ENCODE measurements around the gene SCN4B. TPM values are rescaled to one million over a fixed set of nuclear protein-coding genes. Genes with fewer than 3 reads are reported as not detected.

The SCN4B gene
- total RNA-seq = 1 to 10 TPM; 3.7 to 8.4 (median 4.4) TPM

- H3K9me3 ChIP-seq = no peaks in the 10 kb centered on the region
- 0% methylated on average over 3 of the region's 88 CpGs for WGBS
- intact Hi-C loops (cut with DNase I) = no loop called here
- DNase-seq (ENCODE audit: extremely low spot score) = no peak
- peaks cover 14 to 46% (median 38%) of the 10 kb centered on the region in 4 donors for H3K4me1 ChIP-seq
- peak within 1 kb of the TSS in 2 of 4 donors; percentile 11 to 26 for H3K27ac ChIP-seq (replicated peaks in 1 of 4)
- H3K27me3 ChIP-seq = peaks cover 0 to 60% (median 18%) of the 10 kb centered on the region in 4 donors
- H3K36me3 ChIP-seq = no peaks in the 10 kb centered on the region
- peak within 1 kb of the TSS; percentile 55 to 71 (median 62) for H3K4me3 ChIP-seq
- TF ChIP-seq CTCF (IDR thresholded peaks at IDR 0.05) (no peak), POLR2AphosphoS5 (IDR thresholded peaks at IDR 0.05) (peak in 1 of 2 donors; percentile 19), EP300 (IDR thresholded peaks at IDR 0.05) (no peak)
Measured at GRCh38 chr11:118152552-118153471, at the start of gene SCN4B. Gene SCN4B, minus strand, starts transcription at chr11:118152823. Its CDS starts 150 bp downstream, at chr11:118152673.

- no peak overlapping the region for H3K4me3 ChIP-seq
- no peak for DNase-seq (ENCODE audit: extremely low spot score)
- intact Hi-C loops (cut with DNase I) = loop anchor here (10.0 kb wide), 1 partner anchor 283 kb away; no protein-coding TSS in a partner anchor
- TF ChIP-seq CTCF (IDR thresholded peaks at IDR 0.05) = no peak
- no peak for TF ChIP-seq POLR2A (IDR thresholded peaks at IDR 0.05; ENCODE audit: low read depth)
- no peak for TF ChIP-seq EP300 (IDR thresholded peaks at IDR 0.05)
- no peaks in the 10 kb centered on the region for H3K9me3 ChIP-seq
- H3K27ac ChIP-seq (replicated peaks in 1 of 4) = no peak overlapping the region
- no peaks in the 10 kb centered on the region for H3K36me3 ChIP-seq
- H3K27me3 ChIP-seq = peaks cover 0 to 7% (median 0%) of the 10 kb centered on the region in 4 donors
- H3K4me1 ChIP-seq = peaks cover 0 to 10% (median 4%) of the 10 kb centered on the region in 4 donors
- 87% methylated on average over 2 of the region's 2 CpGs for WGBS
Measured at GRCh38 chr11:118201966-118202365, 49.3 kb upstream of the SCN4B start.

- H3K27ac ChIP-seq (replicated peaks in 1 of 4) = no peak overlapping the region
- intact Hi-C loops (cut with DNase I) = loop anchor here (10.0 kb wide), 1 partner anchor 284 kb away; no protein-coding TSS in a partner anchor
- WGBS = 86% methylated on average over 9 of the region's 9 CpGs
- peaks cover 0 to 7% (median 0%) of the 10 kb centered on the region in 4 donors for H3K27me3 ChIP-seq
- DNase-seq (ENCODE audit: extremely low spot score) = no peak
- TF ChIP-seq POLR2A (IDR thresholded peaks at IDR 0.05; ENCODE audit: low read depth) (no peak), CTCF (IDR thresholded peaks at IDR 0.05) (no peak), POLR2AphosphoS5 (IDR thresholded peaks at IDR 0.05) (no peak), EP300 (IDR thresholded peaks at IDR 0.05) (no peak)
- H3K4me3 ChIP-seq = no peak overlapping the region
- H3K4me1 ChIP-seq = peaks cover 0 to 10% (median 4%) of the 10 kb centered on the region in 4 donors
- no peaks in the 10 kb centered on the region for H3K36me3 ChIP-seq
- H3K9me3 ChIP-seq = no peaks in the 10 kb centered on the region
Measured at GRCh38 chr11:118200901-118201680, 48.5 kb upstream of the SCN4B start.

- no peak overlapping the region for H3K27ac ChIP-seq (replicated peaks in 1 of 4)
- no peaks in the 10 kb centered on the region for H3K36me3 ChIP-seq
- intact Hi-C loops (cut with DNase I) = loop anchor here (10.0 kb wide), 1 partner anchor 284 kb away; no protein-coding TSS in a partner anchor
- no peak for DNase-seq (ENCODE audit: extremely low spot score)
- WGBS = 77% methylated on average over 3 of the region's 5 CpGs
- TF ChIP-seq POLR2A (IDR thresholded peaks at IDR 0.05; ENCODE audit: low read depth) = no peak
- TF ChIP-seq CTCF (IDR thresholded peaks at IDR 0.05) = no peak
- TF ChIP-seq POLR2AphosphoS5 (IDR thresholded peaks at IDR 0.05) = no peak
- no peak for TF ChIP-seq EP300 (IDR thresholded peaks at IDR 0.05)
- H3K27me3 ChIP-seq = peaks cover 0 to 4% (median 0%) of the 10 kb centered on the region in 4 donors
- H3K9me3 ChIP-seq = no peaks in the 10 kb centered on the region
- no peak overlapping the region for H3K4me3 ChIP-seq
- H3K4me1 ChIP-seq = peaks cover 0 to 16% (median 8%) of the 10 kb centered on the region in 4 donors
Measured at GRCh38 chr11:118200497-118200896, 47.9 kb upstream of the SCN4B start.

Measured in esophagus muscularis mucosa (tissue), 4 donors.